Measurements from ENCODE around the gene ASIC3. TPM values are rescaled to one million over a fixed set of nuclear protein-coding genes. Genes with fewer than 3 reads are reported as not detected.
"Not testable (repeated sequence)": the region's sequence is repeated elsewhere in the genome, so short reads cannot be mapped to it uniquely, and the experiment has no call there.

Gene ASIC3
- total RNA-seq, 1 experiment from 2014 or later, result 1.1 TPM

DNA sequence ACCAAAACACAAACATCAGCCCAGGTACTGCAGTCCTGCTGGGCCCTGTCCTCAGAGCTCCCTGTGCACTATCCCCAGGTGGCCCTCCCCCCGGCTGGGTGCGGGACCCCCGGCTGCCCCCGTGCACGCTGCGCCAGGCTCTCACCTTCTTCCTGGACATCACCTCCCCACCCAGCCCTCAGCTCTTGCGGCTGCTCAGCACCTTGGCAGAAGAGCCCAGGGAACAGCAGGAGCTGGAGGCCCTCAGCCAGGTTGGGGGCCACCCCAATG, 38.4 kb upstream of the ASIC3 start:
- H3K27me3 ChIP-seq (replicated peaks; ENCODE audit: control insufficient read depth, insufficient read depth, low read length), result no peaks in the 10 kb centered on the region
- H3K36me3 ChIP-seq (ENCODE audit: control insufficient read depth, insufficient read depth, low read length), result no peaks in the 10 kb centered on the region
- CTCF ChIA-PET, result interaction anchor here (0.6 to 1.6 kb wide), 5 partner anchors 8 to 109 kb away, joined by 3 to 7 read pairs (median 5); no protein-coding TSS in a partner anchor
- BruUV-seq (replicated peaks), result no TSS peak
- no peaks in the 10 kb centered on the region for H3K9me3 Mint-ChIP-seq (ENCODE audit: unreplicated experiment)
- no peaks in the 10 kb centered on the region for H3K27me3 Mint-ChIP-seq (ENCODE audit: insufficient read depth, unreplicated experiment)
- H3K27ac Mint-ChIP-seq (ENCODE audit: unreplicated experiment), result no peak overlapping the region
- peaks cover 10% of the 10 kb centered on the region for H3K4me1 Mint-ChIP-seq (ENCODE audit: low read depth, unreplicated experiment)
- H3K36me3 Mint-ChIP-seq (ENCODE audit: insufficient read depth, unreplicated experiment), result no peaks in the 10 kb centered on the region
- no peak overlapping the region for H3K4me3 ChIP-seq (ENCODE audit: low read depth, low read length)
- no peak overlapping the region for H3K4me3 Mint-ChIP-seq (ENCODE audit: unreplicated experiment)
- POLR2A ChIA-PET, result no interaction called here
- intact Hi-C loops (cut with micrococcal nuclease; ENCODE audit: unreplicated experiment), result loop anchor here (5.0 kb wide), 1 partner anchor 102 kb away; no protein-coding TSS in a partner anchor
- H3K9me3 ChIP-seq, result no peaks in the 10 kb centered on the region
- H3K4me1 ChIP-seq, result peaks cover 23% of the 10 kb centered on the region
- TF ChIP-seq CTCF (IDR thresholded peaks at IDR 0.05; ENCODE audit: insufficient read depth in 1 of 2, low read depth in 1 of 2, low read length in 1 of 2, severe bottlenecking in 1 of 2, unreplicated experiment in 1 of 2), result no peak
- no peak for DNase-seq

DNA sequence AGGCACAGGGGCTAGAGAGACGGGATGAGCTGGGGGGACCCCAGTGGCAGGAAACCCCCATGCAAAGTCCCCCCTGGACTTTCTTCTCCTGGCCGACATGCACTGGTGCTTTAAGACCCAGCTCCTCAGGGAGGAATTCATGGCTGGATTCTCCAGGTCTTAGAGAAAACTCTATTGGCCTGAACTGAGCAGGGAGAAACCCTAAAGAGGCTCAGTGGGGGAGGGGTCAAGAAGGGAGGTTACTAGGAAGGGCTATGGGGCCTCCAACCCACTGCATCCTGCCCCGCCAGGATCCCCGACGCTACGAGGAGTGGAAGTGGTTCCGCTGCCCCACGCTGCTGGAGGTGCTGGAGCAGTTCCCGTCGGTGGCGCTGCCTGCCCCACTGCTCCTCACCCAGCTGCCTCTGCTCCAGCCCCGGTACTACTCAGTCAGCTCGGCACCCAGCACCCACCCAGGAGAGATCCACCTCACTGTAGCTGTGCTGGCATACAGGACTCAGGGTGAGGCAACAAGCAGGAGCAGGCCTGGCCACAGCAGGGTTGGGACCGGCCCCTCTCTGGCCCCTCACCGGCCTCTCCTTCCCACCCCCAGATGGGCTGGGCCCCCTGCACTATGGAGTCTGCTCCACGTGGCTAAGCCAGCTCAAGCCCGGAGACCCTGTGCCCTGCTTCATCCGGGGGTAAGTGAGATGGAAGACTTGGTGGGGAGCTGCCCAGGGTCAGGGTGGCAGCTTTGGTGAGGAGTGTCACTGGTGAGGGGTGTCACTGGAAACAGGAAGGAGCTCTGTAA, 37.8 kb upstream of the ASIC3 start:
- Mint-ChIP-seq H3K9me3 (ENCODE audit: unreplicated experiment) (no peaks in the 10 kb centered on the region), H3K27me3 (ENCODE audit: insufficient read depth, unreplicated experiment) (no peaks in the 10 kb centered on the region), H3K36me3 (ENCODE audit: insufficient read depth, unreplicated experiment) (no peaks in the 10 kb centered on the region), H3K4me1 (ENCODE audit: low read depth, unreplicated experiment) (peaks cover 10% of the 10 kb centered on the region), H3K4me3 (ENCODE audit: unreplicated experiment) (no peak overlapping the region), H3K27ac (ENCODE audit: unreplicated experiment) (peak overlapping the region; percentile 67)
- BruUV-seq (replicated peaks), result no TSS peak
- H3K9me3 ChIP-seq, result no peaks in the 10 kb centered on the region
- ChIA-PET POLR2A (no interaction called here), CTCF (interaction anchor here (1.3 to 1.6 kb wide), 2 partner anchors 8 to 24 kb away, joined by 3 to 7 read pairs; no protein-coding TSS in a partner anchor)
- no peak overlapping the region for H3K4me3 ChIP-seq (ENCODE audit: low read depth, low read length)
- no peaks in the 10 kb centered on the region for H3K36me3 ChIP-seq (ENCODE audit: control insufficient read depth, insufficient read depth, low read length)
- TF ChIP-seq CTCF (IDR thresholded peaks at IDR 0.05; ENCODE audit: insufficient read depth in 1 of 2, low read depth in 1 of 2, low read length in 1 of 2, severe bottlenecking in 1 of 2, unreplicated experiment in 1 of 2), result no peak
- intact Hi-C loops (cut with micrococcal nuclease; ENCODE audit: unreplicated experiment), result loop anchor here (5.0 kb wide), 1 partner anchor 102 kb away; no protein-coding TSS in a partner anchor
- H3K27me3 ChIP-seq (replicated peaks; ENCODE audit: control insufficient read depth, insufficient read depth, low read length), result no peaks in the 10 kb centered on the region
- no peak for DNase-seq
- peaks cover 23% of the 10 kb centered on the region for H3K4me1 ChIP-seq

DNA sequence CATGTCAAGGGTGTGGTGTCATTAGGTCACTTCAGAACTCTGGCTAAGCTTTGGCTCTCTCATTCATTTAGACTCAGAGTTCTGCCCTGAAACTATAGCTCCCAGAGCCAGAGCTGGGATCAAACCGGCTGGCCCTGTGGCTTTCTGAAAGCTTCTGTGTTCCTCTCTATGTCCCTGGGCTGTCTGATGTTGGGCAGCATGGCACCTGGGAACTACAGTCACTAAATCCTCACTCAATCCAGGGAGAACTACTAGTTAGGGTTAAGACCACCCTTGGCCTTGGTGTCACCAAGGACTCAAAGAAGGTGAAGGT, 37.3 kb upstream of the ASIC3 start:
- intact Hi-C loops (cut with micrococcal nuclease; ENCODE audit: unreplicated experiment), result loop anchor here (5.0 kb wide), 1 partner anchor 101 kb away; no protein-coding TSS in a partner anchor
- ChIA-PET POLR2A (no interaction called here), CTCF (interaction anchor here (1.3 kb wide), 1 partner anchor 25 kb away, joined by 3 read pairs; no protein-coding TSS in a partner anchor)
- Histone ChIP-seq H3K36me3 (ENCODE audit: control insufficient read depth, insufficient read depth, low read length) (no peaks in the 10 kb centered on the region), H3K4me1 (peaks cover 23% of the 10 kb centered on the region), H3K9me3 (no peaks in the 10 kb centered on the region), H3K27me3 (replicated peaks; ENCODE audit: control insufficient read depth, insufficient read depth, low read length) (no peaks in the 10 kb centered on the region), H3K4me3 (ENCODE audit: low read depth, low read length) (no peak overlapping the region)
- H3K36me3 Mint-ChIP-seq (ENCODE audit: insufficient read depth, unreplicated experiment), result no peaks in the 10 kb centered on the region
- H3K4me3 Mint-ChIP-seq (ENCODE audit: unreplicated experiment), result no peak overlapping the region
- TF ChIP-seq CTCF (IDR thresholded peaks at IDR 0.05; ENCODE audit: insufficient read depth in 1 of 2, low read depth in 1 of 2, low read length in 1 of 2, severe bottlenecking in 1 of 2, unreplicated experiment in 1 of 2), result no peak
- peaks cover 10% of the 10 kb centered on the region for H3K4me1 Mint-ChIP-seq (ENCODE audit: low read depth, unreplicated experiment)
- BruUV-seq (replicated peaks), result no TSS peak
- peak overlapping the region; percentile 67 for H3K27ac Mint-ChIP-seq (ENCODE audit: unreplicated experiment)
- DNase-seq, result no peak
- H3K27me3 Mint-ChIP-seq (ENCODE audit: insufficient read depth, unreplicated experiment), result no peaks in the 10 kb centered on the region
- no peaks in the 10 kb centered on the region for H3K9me3 Mint-ChIP-seq (ENCODE audit: unreplicated experiment)

DNA sequence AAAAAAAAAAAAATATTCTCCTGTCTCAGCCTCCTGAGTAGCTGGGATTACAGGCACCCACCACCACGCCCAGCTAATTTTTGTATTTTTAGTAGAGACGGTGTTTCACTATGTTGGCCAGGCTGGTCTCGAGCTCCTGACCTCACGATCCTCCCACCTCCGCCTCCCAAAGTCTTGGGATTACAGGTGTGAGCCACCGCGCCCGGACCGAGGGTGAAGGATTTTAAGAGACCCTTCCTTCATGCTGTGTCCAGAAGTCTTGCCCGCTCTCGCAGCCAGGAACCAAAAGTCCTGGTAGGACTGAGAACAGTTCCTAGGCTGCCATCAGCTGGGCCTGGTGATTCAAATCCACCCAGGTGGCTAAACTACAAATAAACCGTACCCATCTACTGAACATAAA, 36.7 kb upstream of the ASIC3 start:
- CTCF ChIA-PET; BruUV-seq (replicated peaks): not testable (repeated sequence)

More for the DNA sequence above, 36.7 kb upstream of the ASIC3 start:
- H3K36me3 Mint-ChIP-seq (ENCODE audit: insufficient read depth, unreplicated experiment); H3K27me3 Mint-ChIP-seq (ENCODE audit: insufficient read depth, unreplicated experiment); H3K27me3 ChIP-seq (replicated peaks; ENCODE audit: control insufficient read depth, insufficient read depth, low read length); H3K27ac Mint-ChIP-seq (ENCODE audit: unreplicated experiment); DNase-seq; H3K9me3 Mint-ChIP-seq (ENCODE audit: unreplicated experiment); H3K36me3 ChIP-seq (ENCODE audit: control insufficient read depth, insufficient read depth, low read length); H3K4me3 Mint-ChIP-seq (ENCODE audit: unreplicated experiment); POLR2A ChIA-PET; H3K9me3 ChIP-seq; H3K4me3 ChIP-seq (ENCODE audit: low read depth, low read length): not testable (repeated sequence)
- peaks cover 23% of the 10 kb centered on the region for H3K4me1 ChIP-seq
- H3K4me1 Mint-ChIP-seq (ENCODE audit: low read depth, unreplicated experiment), result peaks cover 10% of the 10 kb centered on the region
- intact Hi-C loops (cut with micrococcal nuclease; ENCODE audit: unreplicated experiment), result loop anchor here (5.0 kb wide), 1 partner anchor 101 kb away; no protein-coding TSS in a partner anchor

Measured in Caco-2 (cell line).